HCT116 (cell line): ENCODE measurements around the gene RET. TPM values are rescaled to one million over a fixed set of nuclear protein-coding genes. Genes with fewer than 3 reads are reported as not detected.

Experiments used
- ATAC-seq: fragments of 200-7000 bp; cut with Tn5 transposase; 2 replicates; pipeline ENCODE4 v1.9.1; 2020; ENCODE audit warnings: mild to moderate bottlenecking, moderate library complexity
- BruUV-seq: library from RNA; stranded (reverse); fragments of 400-500 nt; replicated peaks from 2 replicates; lab custom pipeline; 2021; lab: Mats Ljungman, UMichigan
- CTCF ChIA-PET: fragments of 300-600 bp; sonication (Branson Sonifier 250); formaldehyde crosslinking; loops from one replicate; lab custom pipeline; 2021; ENCODE audit warnings: antibody characterized with exemption; lab: Charles Lee
- POLR2A ChIA-PET: fragments of 300-600, 350-600 bp; sonication (Branson Sonifier 250); formaldehyde crosslinking; loops from one replicate; lab custom pipeline; 2021; ENCODE audit warnings: antibody characterized with exemption; lab: Charles Lee
- RAD21 ChIA-PET, 2 experiments: fragments of 300-600 bp; sonication (Branson Sonifier 250); formaldehyde crosslinking; loops; one replicate each; lab custom pipeline; 2023; ENCODE audit warnings: low total read pairs in 2 of 2; ENCODE audit not compliant: uncharacterized antibody in 2 of 2, unreplicated experiment in 2 of 2, low non-redundant PET in 1 of 2; lab: Charles Lee
- DNase-seq: peaks from one replicate; pipeline ENCODE4 v3.0.0-alpha.2; 2010; ENCODE audit warnings: low read depth, low spot score
- H2AFZ ChIP-seq: fragments of 200-600 bp; shearing (Covaris generic), sonication (generic); 2 replicates; pipeline ENCODE4 v1.6.1; 2017; ENCODE audit warnings: low read depth, mixed run types, mixed read lengths, antibody characterized with exemption, low read length; ENCODE audit not compliant: poor library complexity, severe bottlenecking
- H3K27ac ChIP-seq: 2 replicates; pipeline ENCODE4 v1.5.1; 2012; ENCODE audit warnings: low read depth, low read length
- H3K27me3 ChIP-seq: fragments of 200-600 bp; sonication (generic); 2 replicates; pipeline ENCODE4 v1.6.1; 2016; ENCODE audit warnings: mixed run types, low read length, mixed read lengths; ENCODE audit not compliant: insufficient read depth
- H3K36me3 ChIP-seq, 2 experiments: fragments of 200-500 bp in 1 of 2; fragments of 200-600 bp in 1 of 2; sonication (Bioruptor generic) in 1 of 2; sonication (generic) in 1 of 2; 2 replicates each; pipeline versions ENCODE4 v1.5.1 to v1.6.1; 2014 to 2016; ENCODE audit warnings: low read length in 2 of 2, inconsistent platforms in 1 of 2, mixed read lengths in 1 of 2, mixed run types in 1 of 2; ENCODE audit not compliant: insufficient read depth in 2 of 2, control insufficient read depth in 1 of 2
- H3K4me1 ChIP-seq, 2 experiments: fragments of 200-600 bp in 1 of 2; sonication (generic) in 1 of 2; 2 replicates each; pipeline versions ENCODE4 v1.5.1 to v1.6.1; 2012 to 2017; ENCODE audit warnings: low read length in 2 of 2, inconsistent platforms in 1 of 2, mild to moderate bottlenecking in 1 of 2, mixed read lengths in 1 of 2, mixed run types in 1 of 2, moderate library complexity in 1 of 2; ENCODE audit not compliant: insufficient read depth in 2 of 2, control insufficient read depth in 1 of 2
- H3K4me2 ChIP-seq: fragments of 200-600 bp; sonication (generic); 2 replicates; pipeline ENCODE4 v1.6.1; 2017; ENCODE audit warnings: mixed run types, low read length, mixed read lengths
- H3K4me3 ChIP-seq, 2 experiments: fragments of 200-600 bp in 1 of 2; sonication (generic) in 1 of 2; replicated peaks in 1 of 2; 2 replicates each; pipeline ENCODE4 v1.5.1; 2011 to 2016; ENCODE audit warnings: low read length in 2 of 2, control low read depth in 1 of 2, low read depth in 1 of 2, mild to moderate bottlenecking in 1 of 2, mixed read lengths in 1 of 2, mixed run types in 1 of 2
- H3K79me2 ChIP-seq: fragments of 200-600 bp; sonication (generic); 2 replicates; pipeline ENCODE4 v1.6.1; 2017; ENCODE audit warnings: mild to moderate bottlenecking, mixed run types, low read length, moderate library complexity, mixed read lengths; ENCODE audit not compliant: insufficient read depth
- H3K9ac ChIP-seq: fragments of 200-600 bp; sonication (generic); 2 replicates; pipeline ENCODE4 v1.6.1; 2016; ENCODE audit warnings: low read length, mixed read lengths
- H3K9me2 ChIP-seq: fragments of 200-600 bp; sonication (generic), shearing (Covaris generic); 2 replicates; pipeline ENCODE4 v1.6.1; 2017; ENCODE audit warnings: mixed run types, mild to moderate bottlenecking, moderate library complexity; ENCODE audit not compliant: insufficient read depth
- H3K9me3 ChIP-seq, 2 experiments: fragments of 200-500 bp in 1 of 2; fragments of 200-600 bp in 1 of 2; sonication (Bioruptor generic) in 1 of 2; sonication (generic) in 1 of 2; 2 replicates each; pipeline ENCODE4 v1.6.1; 2014 to 2017; ENCODE audit warnings: low read length in 2 of 2, mixed read lengths in 2 of 2, inconsistent platforms in 1 of 2, low read depth in 1 of 2, mild to moderate bottlenecking in 1 of 2, mixed run types in 1 of 2, moderate library complexity in 1 of 2; ENCODE audit not compliant: control insufficient read depth in 1 of 2, insufficient read depth in 1 of 2
- H4K20me1 ChIP-seq: fragments of 200-600 bp; sonication (generic), shearing (Covaris generic); 2 replicates; pipeline ENCODE4 v1.6.1; 2017; ENCODE audit warnings: mixed run types, mild to moderate bottlenecking, moderate library complexity; ENCODE audit not compliant: insufficient read depth
- CBX3 ChIP-seq: IDR thresholded peaks from 2 replicates; pipeline ENCODE4 v1.6.1; 2012; ENCODE audit warnings: low read depth
- CEBPB ChIP-seq: IDR thresholded peaks from 2 replicates; pipeline ENCODE4 v1.6.1; 2012; ENCODE audit warnings: low read depth
- EGR1 ChIP-seq: IDR thresholded peaks from 2 replicates; pipeline ENCODE4 v1.6.1; 2012; ENCODE audit warnings: low read depth
- ELF1 ChIP-seq: IDR thresholded peaks from 2 replicates; pipeline ENCODE4 v1.6.1; 2012; ENCODE audit warnings: low read depth, borderline replicate concordance
- EZH2 ChIP-seq: fragments of 200-600 bp; sonication (generic); IDR thresholded peaks from 2 replicates; pipeline ENCODE4 v1.6.1; 2017; ENCODE audit warnings: antibody characterized with exemption, mixed run types
- EZH2phosphoT487 ChIP-seq: fragments of 200-600 bp; IDR thresholded peaks from 2 replicates; pipeline ENCODE4 v1.6.1; 2018; ENCODE audit warnings: antibody characterized with exemption, borderline replicate concordance
- FOSL1 ChIP-seq: IDR thresholded peaks from 2 replicates; pipeline ENCODE4 v1.6.1; 2012; ENCODE audit warnings: low read depth
- JUND ChIP-seq: IDR thresholded peaks from 2 replicates; pipeline ENCODE4 v1.6.1; 2012
- POLR2AphosphoS5 ChIP-seq: IDR thresholded peaks from 2 replicates; pipeline ENCODE4 v1.6.1; 2011; ENCODE audit warnings: mild to moderate bottlenecking, low read depth, low read length, moderate library complexity
- RAD21 ChIP-seq: IDR thresholded peaks from 2 replicates; pipeline ENCODE4 v1.6.1; 2012; ENCODE audit warnings: low read depth, mild to moderate bottlenecking
- REST ChIP-seq: IDR thresholded peaks from 2 replicates; pipeline ENCODE4 v1.6.1; 2012; ENCODE audit warnings: low read depth
- TCF7L2 ChIP-seq: IDR thresholded peaks from 2 replicates; pipeline ENCODE4 v1.7.0; 2011; ENCODE audit warnings: borderline replicate concordance, inconsistent platforms; ENCODE audit not compliant: insufficient read depth, insufficient read length; ENCODE audit errors: extremely low read depth
- YY1 ChIP-seq: IDR thresholded peaks from 2 replicates; pipeline ENCODE4 v1.6.1; 2011; ENCODE audit warnings: low read length, low read depth, moderate library complexity, mild to moderate bottlenecking; ENCODE audit not compliant: insufficient replicate concordance; ENCODE audit errors: extremely low read depth
- intact Hi-C: fragments of 100-400 bp; cut with micrococcal nuclease; formaldehyde crosslinking; loops from 2 replicates; pipeline ENCODE4 v1.10.0; 2022
- total RNA-seq: library from RNA; stranded (reverse); gene quantifications from one replicate; pipeline ENCODE4 v1.2.1, GENCODE V29; 2021; ENCODE audit not compliant: unreplicated experiment
- TF ChIP-seq, protein P1 (sequence below), 3 experiments: fragments of 200-600 bp in 1 of 3; sonication (generic) in 1 of 3; IDR thresholded peaks in 2 of 3; conservative IDR thresholded peaks in 1 of 3; 2 replicates each; pipeline ENCODE4 v1.5.1; 2012 to 2017; ENCODE audit warnings: low read depth in 2 of 3, low read length in 2 of 3, antibody characterized with exemption in 1 of 3, borderline replicate concordance in 1 of 3, control low read depth in 1 of 3, mild to moderate bottlenecking in 1 of 3, mixed read lengths in 1 of 3, mixed run types in 1 of 3, moderate library complexity in 1 of 3; ENCODE audit not compliant: insufficient read depth in 1 of 3

The RET gene
- total RNA-seq, 1 experiment from 2014 or later: 5.9 TPM

GRCh38 chr10:43028143-43028542, 48.7 kb upstream of the RET start:
- no peak overlapping the region for H2AFZ ChIP-seq
- no TSS peak for BruUV-seq
- no peak for TF ChIP-seq POLR2AphosphoS5
- TF ChIP-seq TCF7L2: no peak
- TF ChIP-seq EZH2phosphoT487: no peak
- ATAC-seq (no peak), DNase-seq (no peak)
- no peaks in the 10 kb centered on the region for H3K36me3 ChIP-seq
- no peak overlapping the region for H3K9ac ChIP-seq
- ChIA-PET RAD21 (no interaction called here), CTCF (no interaction called here), POLR2A (no interaction called here)
- no peaks in the 10 kb centered on the region for H3K4me1 ChIP-seq
- no peaks in the 10 kb centered on the region for H3K9me2 ChIP-seq
- H3K27ac ChIP-seq: no peak overlapping the region
- H3K4me3 ChIP-seq: no peak overlapping the region
- intact Hi-C loops: no loop called here
- H3K27me3 ChIP-seq: no peaks in the 10 kb centered on the region; the same call in 1 of the 2 replicates
- no peak overlapping the region for H3K4me2 ChIP-seq
- H4K20me1 ChIP-seq: no peaks in the 10 kb centered on the region
- no peaks in the 10 kb centered on the region for H3K79me2 ChIP-seq
- peaks cover 6% of the 10 kb centered on the region in 2 experiments; a peak in 2 of 4 replicates for H3K9me3 ChIP-seq

GRCh38 chr10:43029043-43029442, 47.8 kb upstream of the RET start:
- no peak for TF ChIP-seq CEBPB
- TF ChIP-seq EGR1: no peak
- no peak for TF ChIP-seq EZH2
- TF ChIP-seq CBX3: no peak
- TF ChIP-seq FOSL1: no peak
- no peak for TF ChIP-seq TCF7L2
- no peak for TF ChIP-seq JUND
- TF ChIP-seq YY1: no peak
- no peak for TF ChIP-seq ELF1
- no peak for TF ChIP-seq POLR2AphosphoS5
- no peak for TF ChIP-seq RAD21
- TF ChIP-seq, protein P1, sequence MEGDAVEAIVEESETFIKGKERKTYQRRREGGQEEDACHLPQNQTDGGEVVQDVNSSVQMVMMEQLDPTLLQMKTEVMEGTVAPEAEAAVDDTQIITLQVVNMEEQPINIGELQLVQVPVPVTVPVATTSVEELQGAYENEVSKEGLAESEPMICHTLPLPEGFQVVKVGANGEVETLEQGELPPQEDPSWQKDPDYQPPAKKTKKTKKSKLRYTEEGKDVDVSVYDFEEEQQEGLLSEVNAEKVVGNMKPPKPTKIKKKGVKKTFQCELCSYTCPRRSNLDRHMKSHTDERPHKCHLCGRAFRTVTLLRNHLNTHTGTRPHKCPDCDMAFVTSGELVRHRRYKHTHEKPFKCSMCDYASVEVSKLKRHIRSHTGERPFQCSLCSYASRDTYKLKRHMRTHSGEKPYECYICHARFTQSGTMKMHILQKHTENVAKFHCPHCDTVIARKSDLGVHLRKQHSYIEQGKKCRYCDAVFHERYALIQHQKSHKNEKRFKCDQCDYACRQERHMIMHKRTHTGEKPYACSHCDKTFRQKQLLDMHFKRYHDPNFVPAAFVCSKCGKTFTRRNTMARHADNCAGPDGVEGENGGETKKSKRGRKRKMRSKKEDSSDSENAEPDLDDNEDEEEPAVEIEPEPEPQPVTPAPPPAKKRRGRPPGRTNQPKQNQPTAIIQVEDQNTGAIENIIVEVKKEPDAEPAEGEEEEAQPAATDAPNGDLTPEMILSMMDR (IDR thresholded peaks at IDR 0.05 in 2 of 3, conservative IDR thresholded peaks at IDR 0.05 in 1 of 3; ENCODE audit: borderline replicate concordance in 1 of 3, insufficient read depth in 1 of 3, low read depth in 2 of 3, low read length in 2 of 3): no peak
- TF ChIP-seq REST: no peak
- TF ChIP-seq, all 23 proteins: peak for 0
- no peak for ATAC-seq
- Histone ChIP-seq H3K9me2 (no peaks in the 10 kb centered on the region), H3K4me1 (no peaks in the 10 kb centered on the region), H3K27ac (no peak overlapping the region), H3K4me2 (no peak overlapping the region), H3K36me3 (no peaks in the 10 kb centered on the region), H3K9me3 (peaks cover 7 to 12% of the 10 kb centered on the region in 2 experiments; a peak in 2 of 4 replicates), H2AFZ (no peak overlapping the region), H3K27me3 (no peaks in the 10 kb centered on the region; the same call in 1 of the 2 replicates), H3K4me3 (no peak overlapping the region), H3K9ac (no peak overlapping the region), H4K20me1 (no peaks in the 10 kb centered on the region), H3K79me2 (no peaks in the 10 kb centered on the region)
- intact Hi-C loops: no loop called here
- RAD21 ChIA-PET: no interaction called here
- POLR2A ChIA-PET: no interaction called here
- CTCF ChIA-PET: no interaction called here
- no peak for DNase-seq
- BruUV-seq: no TSS peak
